GM12878 (cell line): Measurements from ENCODE around the gene UBE2L5.

Source experiments
- BHLHE40 ChIP-seq, 2 experiments: fragments of 450-650 bp in 1 of 2; IDR thresholded peaks; 2 replicates each; pipeline ENCODE4 v1.6.1; 2011 to 2017; ENCODE audit warnings: low read depth in 2 of 2, borderline replicate concordance in 1 of 2, improper control_type of control experiment in 1 of 2, low read length in 1 of 2, mild to moderate bottlenecking in 1 of 2
- CHD4 ChIP-seq: fragments of 200-600 bp; sonication (generic); IDR thresholded peaks from 2 replicates; pipeline ENCODE4 v1.6.1; 2016; ENCODE audit warnings: mild to moderate bottlenecking
- FOS ChIP-seq: IDR thresholded peaks from 3 replicates; pipeline ENCODE4 v1.6.1; 2011; ENCODE audit warnings: borderline replicate concordance; ENCODE audit not compliant: insufficient read length; ENCODE audit errors: extremely low read depth
- NRF1 ChIP-seq: conservative IDR thresholded peaks from 2 replicates; pipeline ENCODE4 v1.6.1; 2011; ENCODE audit warnings: mild to moderate bottlenecking, low read depth, low read length, improper control_type of control experiment
- PML ChIP-seq: IDR thresholded peaks from 2 replicates; pipeline ENCODE4 v1.6.1; 2012; ENCODE audit warnings: low read length, inconsistent platforms
- POLR2A ChIP-seq: IDR thresholded peaks from 2 replicates; pipeline ENCODE4 v1.6.1; 2011; ENCODE audit warnings: low read depth, mild to moderate bottlenecking, low read length
- TCF7 ChIP-seq: IDR thresholded peaks from 2 replicates; pipeline ENCODE4 v1.6.1; 2014; ENCODE audit warnings: antibody characterized with exemption, borderline replicate concordance
- TF ChIP-seq, protein P1 (sequence below), 3 experiments: IDR thresholded peaks in 2 of 3; conservative IDR thresholded peaks in 1 of 3; 2 replicates each; pipeline ENCODE4 v1.5.1; 2011; ENCODE audit warnings: low read depth in 3 of 3, low read length in 3 of 3, mild to moderate bottlenecking in 3 of 3, control low read depth in 2 of 3, moderate library complexity in 2 of 3, inconsistent platforms in 1 of 3, mixed read lengths in 1 of 3; ENCODE audit not compliant: control insufficient read depth in 2 of 3, insufficient read depth in 1 of 3; ENCODE audit errors: extremely low read depth in 1 of 3

DNA sequence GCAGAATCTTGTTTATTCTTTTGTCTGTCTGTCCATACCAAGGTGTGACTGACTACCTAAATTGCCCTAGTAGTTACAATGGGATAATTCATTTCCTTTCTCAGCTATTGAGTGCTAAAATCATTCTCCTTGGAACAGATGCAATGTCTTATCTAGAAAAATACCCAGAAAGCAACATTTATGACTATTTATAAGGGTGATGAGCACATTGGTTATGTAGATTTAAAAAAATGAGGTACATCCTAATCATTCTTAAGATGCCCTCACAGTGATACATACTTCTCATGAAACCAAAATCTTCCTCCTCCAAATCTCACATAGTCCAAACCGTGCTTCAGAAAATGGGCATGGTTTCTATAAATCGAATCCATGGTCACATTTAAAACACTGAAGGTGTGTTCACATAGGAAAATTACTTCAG lies 11.6 kb upstream of the UBE2L5 start:
- TF ChIP-seq BHLHE40 (IDR thresholded peaks at IDR 0.05; ENCODE audit: borderline replicate concordance in 1 of 2, low read depth in 2 of 2, low read length in 1 of 2) = no peak
- no peak for TF ChIP-seq FOS
- TF ChIP-seq, protein P1, sequence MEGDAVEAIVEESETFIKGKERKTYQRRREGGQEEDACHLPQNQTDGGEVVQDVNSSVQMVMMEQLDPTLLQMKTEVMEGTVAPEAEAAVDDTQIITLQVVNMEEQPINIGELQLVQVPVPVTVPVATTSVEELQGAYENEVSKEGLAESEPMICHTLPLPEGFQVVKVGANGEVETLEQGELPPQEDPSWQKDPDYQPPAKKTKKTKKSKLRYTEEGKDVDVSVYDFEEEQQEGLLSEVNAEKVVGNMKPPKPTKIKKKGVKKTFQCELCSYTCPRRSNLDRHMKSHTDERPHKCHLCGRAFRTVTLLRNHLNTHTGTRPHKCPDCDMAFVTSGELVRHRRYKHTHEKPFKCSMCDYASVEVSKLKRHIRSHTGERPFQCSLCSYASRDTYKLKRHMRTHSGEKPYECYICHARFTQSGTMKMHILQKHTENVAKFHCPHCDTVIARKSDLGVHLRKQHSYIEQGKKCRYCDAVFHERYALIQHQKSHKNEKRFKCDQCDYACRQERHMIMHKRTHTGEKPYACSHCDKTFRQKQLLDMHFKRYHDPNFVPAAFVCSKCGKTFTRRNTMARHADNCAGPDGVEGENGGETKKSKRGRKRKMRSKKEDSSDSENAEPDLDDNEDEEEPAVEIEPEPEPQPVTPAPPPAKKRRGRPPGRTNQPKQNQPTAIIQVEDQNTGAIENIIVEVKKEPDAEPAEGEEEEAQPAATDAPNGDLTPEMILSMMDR (IDR thresholded peaks at IDR 0.05 in 2 of 3, conservative IDR thresholded peaks at IDR 0.05 in 1 of 3; ENCODE audit: control insufficient read depth in 2 of 3, extremely low read depth in 1 of 3, insufficient read depth in 1 of 3, low read depth in 3 of 3, low read length in 3 of 3) = no peak
- TF ChIP-seq CHD4 = no peak
- TF ChIP-seq NRF1 = no peak
- no peak for TF ChIP-seq POLR2A
- no peak for TF ChIP-seq TCF7
- no peak for TF ChIP-seq PML
